ENCODE measurements around the gene INSYN2B.

Gene INSYN2B

DNA sequence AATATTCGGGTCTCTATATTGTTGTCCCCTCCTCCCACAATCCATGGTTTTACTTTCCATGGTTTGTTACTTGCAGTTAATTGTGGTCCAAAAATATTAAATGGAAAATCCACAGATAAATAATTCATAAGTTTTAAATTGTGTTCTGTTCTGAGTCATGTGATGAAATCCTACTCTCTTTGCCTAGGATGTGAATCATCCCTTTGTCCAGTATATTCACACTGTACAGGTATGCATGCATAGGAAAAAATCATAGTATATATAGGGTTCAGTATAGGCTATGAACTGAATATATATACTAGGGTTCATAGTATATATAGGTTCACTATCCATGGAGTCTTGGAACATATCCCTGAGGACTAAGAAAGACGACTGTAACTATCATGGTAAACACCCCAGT is 19.6 kb downstream of the INSYN2B start:
- Histone ChIP-seq H3K36me3 (ENCODE audit: insufficient read depth, low read length) (no peaks in the 10 kb centered on the region), H3K4me1 (ENCODE audit: insufficient read depth, low read length) (no peaks in the 10 kb centered on the region), H3K4me3 (ENCODE audit: low read depth in 1 of 2, low read length in 2 of 2) (no peak overlapping the region), H3K27me3 (ENCODE audit: insufficient read depth, low read length, poor library complexity) (no peaks in the 10 kb centered on the region), H4K20me1 (ENCODE audit: insufficient read depth, low read length) (no peaks in the 10 kb centered on the region; the same call in 1 of the 2 replicates), H3K9ac (ENCODE audit: low read depth, low read length) (no peak overlapping the region), H3K27ac (ENCODE audit: low read length) (no peak overlapping the region), H2AFZ (ENCODE audit: low read depth, low read length) (no peak overlapping the region), H3K9me3 (ENCODE audit: insufficient read depth, low read length, severe bottlenecking) (no peaks in the 10 kb centered on the region), H3K4me2 (ENCODE audit: insufficient read depth, low read length) (no peak overlapping the region), H3K79me2 (ENCODE audit: insufficient read depth, low read length) (no peaks in the 10 kb centered on the region)
- ATAC-seq (ENCODE audit: insufficient read depth, low read depth) (no peak), DNase-seq (no peak)
- no peak for TF ChIP-seq EZH2 (IDR thresholded peaks at IDR 0.05; ENCODE audit: borderline replicate concordance, low read depth, low read length, severe bottlenecking)

DNA sequence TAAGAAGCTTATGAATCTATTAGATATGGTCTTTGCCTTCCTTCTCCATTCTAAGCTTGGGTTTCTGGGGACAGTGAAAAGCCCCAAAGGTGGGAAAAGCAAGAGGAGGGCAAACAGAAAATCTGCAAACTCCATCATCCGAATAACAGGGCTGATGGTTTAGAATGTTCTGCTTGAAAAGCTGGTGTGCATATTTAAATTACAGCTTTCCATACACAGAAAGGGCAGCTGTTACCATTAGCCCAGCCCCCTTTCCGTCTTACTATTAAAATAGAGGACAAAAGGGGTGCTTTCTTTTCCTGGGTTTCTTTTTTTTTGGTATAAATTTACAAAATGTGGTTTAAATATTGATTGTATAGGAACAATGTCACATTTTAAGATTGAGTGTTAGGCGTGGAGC is 22.0 kb downstream of the INSYN2B start:
- no peak overlapping the region for H3K4me3 ChIP-seq (ENCODE audit: low read depth in 1 of 2, low read length in 2 of 2)
- TF ChIP-seq, protein P1, sequence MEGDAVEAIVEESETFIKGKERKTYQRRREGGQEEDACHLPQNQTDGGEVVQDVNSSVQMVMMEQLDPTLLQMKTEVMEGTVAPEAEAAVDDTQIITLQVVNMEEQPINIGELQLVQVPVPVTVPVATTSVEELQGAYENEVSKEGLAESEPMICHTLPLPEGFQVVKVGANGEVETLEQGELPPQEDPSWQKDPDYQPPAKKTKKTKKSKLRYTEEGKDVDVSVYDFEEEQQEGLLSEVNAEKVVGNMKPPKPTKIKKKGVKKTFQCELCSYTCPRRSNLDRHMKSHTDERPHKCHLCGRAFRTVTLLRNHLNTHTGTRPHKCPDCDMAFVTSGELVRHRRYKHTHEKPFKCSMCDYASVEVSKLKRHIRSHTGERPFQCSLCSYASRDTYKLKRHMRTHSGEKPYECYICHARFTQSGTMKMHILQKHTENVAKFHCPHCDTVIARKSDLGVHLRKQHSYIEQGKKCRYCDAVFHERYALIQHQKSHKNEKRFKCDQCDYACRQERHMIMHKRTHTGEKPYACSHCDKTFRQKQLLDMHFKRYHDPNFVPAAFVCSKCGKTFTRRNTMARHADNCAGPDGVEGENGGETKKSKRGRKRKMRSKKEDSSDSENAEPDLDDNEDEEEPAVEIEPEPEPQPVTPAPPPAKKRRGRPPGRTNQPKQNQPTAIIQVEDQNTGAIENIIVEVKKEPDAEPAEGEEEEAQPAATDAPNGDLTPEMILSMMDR (IDR thresholded peaks at IDR 0.05; ENCODE audit: borderline replicate concordance, extremely low read depth, low read length, poor library complexity, severe bottlenecking): no peak
- TF ChIP-seq EZH2 (IDR thresholded peaks at IDR 0.05; ENCODE audit: borderline replicate concordance, low read depth, low read length, severe bottlenecking): no peak
- H3K4me1 ChIP-seq (ENCODE audit: insufficient read depth, low read length): no peaks in the 10 kb centered on the region
- H4K20me1 ChIP-seq (ENCODE audit: insufficient read depth, low read length): no peaks in the 10 kb centered on the region
- no peaks in the 10 kb centered on the region for H3K9me3 ChIP-seq (ENCODE audit: insufficient read depth, low read length, severe bottlenecking)
- peaks cover 11% of the 10 kb centered on the region for H3K36me3 ChIP-seq (ENCODE audit: insufficient read depth, low read length)
- H3K27me3 ChIP-seq (ENCODE audit: insufficient read depth, low read length, poor library complexity): no peaks in the 10 kb centered on the region
- DNase-seq (no peak), ATAC-seq (ENCODE audit: insufficient read depth, low read depth) (no peak)
- H3K79me2 ChIP-seq (ENCODE audit: insufficient read depth, low read length): no peaks in the 10 kb centered on the region
- no peak overlapping the region for H3K27ac ChIP-seq (ENCODE audit: low read length)
- H3K9ac ChIP-seq (ENCODE audit: low read depth, low read length): no peak overlapping the region
- no peak overlapping the region for H3K4me2 ChIP-seq (ENCODE audit: insufficient read depth, low read length)
- H2AFZ ChIP-seq (ENCODE audit: low read depth, low read length): no peak overlapping the region

DNA sequence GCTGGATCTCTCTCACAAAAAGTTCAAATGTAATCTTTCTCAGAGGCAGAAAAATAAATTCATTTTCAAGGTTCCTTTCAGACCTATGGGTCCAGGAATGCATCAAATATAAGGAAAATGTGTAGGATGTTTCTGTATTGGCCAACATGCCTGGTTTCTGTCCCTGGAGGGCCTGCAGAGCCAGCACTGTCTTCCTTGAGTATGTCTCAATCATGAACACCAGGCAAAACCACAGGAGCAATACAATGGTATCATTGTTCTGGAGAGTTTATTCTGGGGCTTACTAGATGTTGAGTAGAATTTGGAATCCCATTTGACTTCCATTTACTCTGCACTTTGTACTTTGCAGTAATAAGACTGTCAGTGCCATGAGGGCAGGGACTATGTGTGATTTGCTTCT is 23.5 kb downstream of the INSYN2B start:
- Histone ChIP-seq H3K9ac (ENCODE audit: low read depth, low read length) (no peak overlapping the region), H3K79me2 (ENCODE audit: insufficient read depth, low read length) (no peaks in the 10 kb centered on the region), H3K9me3 (ENCODE audit: insufficient read depth, low read length, severe bottlenecking) (no peaks in the 10 kb centered on the region), H3K27me3 (ENCODE audit: insufficient read depth, low read length, poor library complexity) (no peaks in the 10 kb centered on the region), H3K4me2 (ENCODE audit: insufficient read depth, low read length) (no peak overlapping the region), H4K20me1 (ENCODE audit: insufficient read depth, low read length) (no peaks in the 10 kb centered on the region), H3K4me1 (ENCODE audit: insufficient read depth, low read length) (no peaks in the 10 kb centered on the region), H3K4me3 (ENCODE audit: low read depth in 1 of 2, low read length in 2 of 2) (no peak overlapping the region), H3K36me3 (ENCODE audit: insufficient read depth, low read length) (peaks cover 15% of the 10 kb centered on the region), H3K27ac (ENCODE audit: low read length) (no peak overlapping the region), H2AFZ (ENCODE audit: low read depth, low read length) (no peak overlapping the region)
- DNase-seq (no peak), ATAC-seq (ENCODE audit: insufficient read depth, low read depth) (no peak)
- TF ChIP-seq, protein P1 (IDR thresholded peaks at IDR 0.05; ENCODE audit: borderline replicate concordance, extremely low read depth, low read length, poor library complexity, severe bottlenecking): no peak
- TF ChIP-seq EZH2 (IDR thresholded peaks at IDR 0.05; ENCODE audit: borderline replicate concordance, low read depth, low read length, severe bottlenecking): no peak

DNA sequence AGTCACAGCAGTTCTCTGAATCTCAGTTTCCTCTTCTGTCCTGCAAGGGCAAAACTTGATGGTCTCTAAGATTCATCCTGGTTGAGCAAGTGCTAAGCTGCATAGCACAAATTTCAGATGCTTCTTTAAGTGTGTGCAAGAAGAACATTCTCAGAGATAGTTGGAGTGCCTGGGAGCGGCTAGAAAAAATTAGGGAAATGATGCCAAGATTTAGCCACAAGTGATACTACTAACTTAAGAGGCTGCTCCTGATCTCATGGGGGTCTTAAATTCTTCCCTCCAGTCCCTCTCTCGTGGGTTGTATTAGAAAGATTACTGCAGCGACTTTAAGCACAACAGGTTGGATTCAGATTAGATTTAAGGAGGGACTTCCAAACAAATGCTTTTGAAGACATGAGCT is 24.2 kb downstream of the INSYN2B start:
- Histone ChIP-seq H3K9me3 (ENCODE audit: insufficient read depth, low read length, severe bottlenecking) (no peaks in the 10 kb centered on the region), H4K20me1 (ENCODE audit: insufficient read depth, low read length) (no peaks in the 10 kb centered on the region), H3K27me3 (ENCODE audit: insufficient read depth, low read length, poor library complexity) (no peaks in the 10 kb centered on the region), H2AFZ (ENCODE audit: low read depth, low read length) (no peak overlapping the region), H3K27ac (ENCODE audit: low read length) (no peak overlapping the region), H3K9ac (ENCODE audit: low read depth, low read length) (no peak overlapping the region), H3K4me3 (ENCODE audit: low read depth in 1 of 2, low read length in 2 of 2) (no peak overlapping the region), H3K36me3 (ENCODE audit: insufficient read depth, low read length) (peaks cover 15% of the 10 kb centered on the region), H3K4me1 (ENCODE audit: insufficient read depth, low read length) (no peaks in the 10 kb centered on the region), H3K4me2 (ENCODE audit: insufficient read depth, low read length) (no peak overlapping the region), H3K79me2 (ENCODE audit: insufficient read depth, low read length) (no peaks in the 10 kb centered on the region)
- DNase-seq: no peak
- TF ChIP-seq, protein P1 (IDR thresholded peaks at IDR 0.05; ENCODE audit: borderline replicate concordance, extremely low read depth, low read length, poor library complexity, severe bottlenecking): no peak
- TF ChIP-seq EZH2 (IDR thresholded peaks at IDR 0.05; ENCODE audit: borderline replicate concordance, low read depth, low read length, severe bottlenecking): no peak
- no peak for ATAC-seq (ENCODE audit: insufficient read depth, low read depth)

Data from DND-41 (cell line).